Neuronal stem cell (in vitro differentiated cells): ENCODE data around the gene TAX1BP1.

Experiments
- DNase-seq: peaks from one replicate; pipeline ENCODE4 v3.0.0-alpha.2; 2013; ENCODE audit warnings: low spot score
- H2AFZ ChIP-seq: one replicate; pipeline ENCODE4 v1.6.1; 2013; ENCODE audit warnings: mild to moderate bottlenecking, low read length, inconsistent platforms
- H2AK5ac ChIP-seq: 2 replicates; pipeline ENCODE4 v1.6.1; 2013; ENCODE audit warnings: low read depth, mild to moderate bottlenecking, inconsistent platforms, low read length, moderate library complexity, mixed read lengths
- H2BK120ac ChIP-seq: 2 replicates; pipeline ENCODE4 v1.6.1; 2013; ENCODE audit warnings: low read depth, mild to moderate bottlenecking, inconsistent platforms, low read length, moderate library complexity, mixed read lengths
- H2BK12ac ChIP-seq: one replicate; pipeline ENCODE4 v1.6.1; 2013; ENCODE audit warnings: low read length, inconsistent platforms
- H2BK15ac ChIP-seq: 2 replicates; pipeline ENCODE4 v1.6.1; 2013; ENCODE audit warnings: mild to moderate bottlenecking, low read length, inconsistent platforms, mixed read lengths
- H2BK5ac ChIP-seq: one replicate; pipeline ENCODE4 v1.6.1; 2013; ENCODE audit warnings: inconsistent platforms, mild to moderate bottlenecking, low read length, moderate library complexity
- H3K14ac ChIP-seq: one replicate; pipeline ENCODE4 v1.6.1; 2013; ENCODE audit warnings: low read length, inconsistent platforms
- H3K18ac ChIP-seq: 2 replicates; pipeline ENCODE4 v1.6.1; 2013; ENCODE audit warnings: low read length, inconsistent platforms
- H3K23ac ChIP-seq: 2 replicates; pipeline ENCODE4 v1.6.1; 2013; ENCODE audit warnings: low read depth, mild to moderate bottlenecking, mixed read lengths, low read length, inconsistent platforms; ENCODE audit not compliant: poor library complexity
- H3K27ac ChIP-seq: replicated peaks from 3 replicates; pipeline ENCODE4 v1.5.1; 2013; ENCODE audit warnings: low read length, inconsistent platforms
- H3K27me3 ChIP-seq, 3 experiments: 2 replicates each; pipeline ENCODE4 v1.6.1; 2013; ENCODE audit warnings: low read length in 3 of 3, mild to moderate bottlenecking in 2 of 3, inconsistent platforms in 1 of 3, low read depth in 1 of 3, mixed read lengths in 1 of 3, moderate library complexity in 1 of 3; ENCODE audit not compliant: control insufficient read depth in 3 of 3, insufficient read depth in 3 of 3
- H3K36me3 ChIP-seq, 2 donors: replicated peaks in 1 of 2; 2 replicates each; pipeline ENCODE4 v1.6.1; 2013; ENCODE audit warnings: low read length in 2 of 2; ENCODE audit not compliant: control insufficient read depth in 2 of 2, insufficient read depth in 2 of 2
- H3K4ac ChIP-seq: 2 replicates; pipeline ENCODE4 v1.6.1; 2013; ENCODE audit warnings: inconsistent platforms, mild to moderate bottlenecking, low read length, moderate library complexity
- H3K4me1 ChIP-seq, 2 donors: 1 replicate in 1 of 2; 2 replicates in 1 of 2; pipeline ENCODE4 v1.6.1; 2013; ENCODE audit warnings: low read length in 2 of 2, low read depth in 1 of 2; ENCODE audit not compliant: control insufficient read depth in 2 of 2, insufficient read depth in 1 of 2
- H3K4me2 ChIP-seq: one replicate; pipeline ENCODE4 v1.6.1; 2013; ENCODE audit warnings: mild to moderate bottlenecking, low read length, inconsistent platforms; ENCODE audit not compliant: insufficient read depth, poor library complexity, severe bottlenecking
- H3K4me3 ChIP-seq, 2 donors: 2 replicates each; pipeline ENCODE4 v1.5.1; 2013; ENCODE audit warnings: low read length in 2 of 2, mild to moderate bottlenecking in 2 of 2, inconsistent platforms in 1 of 2, moderate library complexity in 1 of 2
- H3K79me1 ChIP-seq: one replicate; pipeline ENCODE4 v1.6.1; 2013; ENCODE audit warnings: low read depth, mild to moderate bottlenecking, inconsistent platforms, low read length, moderate library complexity
- H3K9ac ChIP-seq: one replicate; pipeline ENCODE4 v1.6.1; 2013; ENCODE audit warnings: mild to moderate bottlenecking, low read depth, low read length, inconsistent platforms; ENCODE audit not compliant: poor library complexity
- H3K9me3 ChIP-seq, 2 donors: replicated peaks in 1 of 2; 2 replicates each; pipeline versions ENCODE3 to v1.6.1; 2013; ENCODE audit warnings: low read length in 2 of 2, mild to moderate bottlenecking in 2 of 2, inconsistent platforms in 1 of 2, low read depth in 1 of 2, mixed read lengths in 1 of 2, moderate library complexity in 1 of 2; ENCODE audit not compliant: control insufficient read depth in 2 of 2, insufficient read depth in 1 of 2
- H4K8ac ChIP-seq: one replicate; pipeline ENCODE4 v1.6.1; 2013; ENCODE audit warnings: low read depth, mild to moderate bottlenecking, inconsistent platforms, low read length, moderate library complexity
- H4K91ac ChIP-seq: one replicate; pipeline ENCODE4 v1.6.1; 2013; ENCODE audit warnings: low read length, low read depth, mild to moderate bottlenecking, inconsistent platforms; ENCODE audit not compliant: poor library complexity
- WGBS, 2 donors: extraction: QIAGEN DNeasy Blood & Tissue Kit; methylation state at CpG; one replicate each; pipeline ENCODE4 v1.1.7; 2013; ENCODE audit warnings: missing lambda C conversion rate in 2 of 2, mixed read lengths in 1 of 2; ENCODE audit not compliant: insufficient read length in 2 of 2, insufficient replicate concordance in 1 of 2; ENCODE audit errors: extremely low coverage in 2 of 2; 5-methylcytosine and 5-hydroxymethylcytosine counted together

The TAX1BP1 gene

DNA sequence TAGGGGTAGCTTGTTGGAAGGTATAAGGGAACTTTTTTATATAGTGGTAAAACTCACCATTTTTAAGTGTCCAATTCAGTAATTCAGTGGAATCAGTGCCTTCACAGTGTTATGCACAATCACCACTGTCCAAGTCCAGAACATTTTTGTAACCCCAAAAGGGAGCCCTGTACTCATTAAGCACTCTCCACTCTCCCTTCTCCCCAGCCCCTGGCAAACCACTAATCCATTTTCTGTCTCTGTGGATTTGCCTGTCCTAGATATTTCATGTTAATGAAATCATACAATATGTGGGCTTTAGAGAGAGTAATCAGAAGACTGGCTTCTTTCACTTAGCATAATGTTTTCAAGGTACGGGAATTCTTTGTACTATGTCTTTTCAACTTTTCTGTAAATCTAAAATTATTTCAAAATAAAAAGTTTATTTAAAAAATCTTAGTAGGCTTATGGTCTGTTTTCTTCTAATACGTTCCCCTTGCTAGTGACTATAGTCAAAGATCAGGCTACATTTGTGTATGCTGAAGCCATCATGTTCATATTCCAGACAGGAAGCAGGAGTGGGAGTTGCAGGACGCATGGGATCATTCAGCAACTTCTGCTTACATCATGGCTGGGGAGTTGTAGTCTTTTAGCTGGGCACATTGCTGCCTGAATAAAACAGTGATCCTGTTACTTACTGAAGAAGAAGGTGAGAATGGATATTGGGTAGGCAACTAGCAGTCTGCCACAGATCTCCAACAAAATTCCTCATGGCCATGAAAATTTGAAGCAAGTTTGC is 35.4 kb upstream of the TAX1BP1 start:
- Histone ChIP-seq H3K4ac (no peak overlapping the region), H3K23ac (no peak overlapping the region), H2AK5ac (no peak overlapping the region), H2BK12ac (no peak overlapping the region), H3K79me1 (no peaks in the 10 kb centered on the region), H3K36me3 (no peaks in the 10 kb centered on the region), H3K4me1 (no peaks in the 10 kb centered on the region), H2BK15ac (no peak overlapping the region), H3K18ac (no peak overlapping the region), H3K9ac (no peak overlapping the region), H3K27ac (no peak overlapping the region), H3K4me3 (no peak overlapping the region), H4K8ac (no peak overlapping the region), H3K14ac (no peak overlapping the region), H2AFZ (no peak overlapping the region), H3K27me3 (peaks cover 0 to 4% (median 0%) of the 10 kb centered on the region in 3 experiments), H2BK120ac (no peak overlapping the region), H4K91ac (no peak overlapping the region), H3K4me2 (no peak overlapping the region), H2BK5ac (no peak overlapping the region), H3K9me3 (no peaks in the 10 kb centered on the region)
- no CpG with 5 or more reads among the region's 3 CpGs for WGBS, 2 donors
- DNase-seq, result no peak

DNA sequence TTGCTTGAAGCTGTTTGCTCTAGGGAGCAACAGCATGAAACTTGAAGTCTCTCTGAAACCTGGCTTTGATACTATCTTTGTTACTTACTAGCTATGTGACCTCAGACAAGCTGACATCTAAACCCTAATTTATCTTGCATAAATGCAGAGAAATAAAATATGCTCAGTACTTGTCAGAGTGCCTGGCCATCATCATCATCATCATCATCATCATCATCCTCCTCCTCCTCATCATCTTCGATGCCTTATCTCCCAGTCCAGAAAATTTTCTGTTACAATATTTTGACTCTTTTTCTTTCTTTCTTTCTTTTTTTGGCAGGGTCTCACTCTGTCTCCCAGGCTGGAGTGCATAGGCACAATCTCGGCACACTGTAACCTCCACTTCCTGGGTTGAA is 34.8 kb upstream of the TAX1BP1 start:
- Histone ChIP-seq H3K14ac (no peak overlapping the region), H3K27me3 (peaks cover 0 to 4% (median 0%) of the 10 kb centered on the region in 3 experiments), H3K27ac (no peak overlapping the region), H3K4me3 (no peak overlapping the region), H4K8ac (no peak overlapping the region), H2BK15ac (no peak overlapping the region), H3K4me1 (no peaks in the 10 kb centered on the region), H4K91ac (no peak overlapping the region), H3K4me2 (no peak overlapping the region), H2BK5ac (no peak overlapping the region), H3K23ac (no peak overlapping the region), H2BK120ac (no peak overlapping the region), H3K36me3 (no peaks in the 10 kb centered on the region), H2BK12ac (no peak overlapping the region), H3K79me1 (no peaks in the 10 kb centered on the region), H3K18ac (no peak overlapping the region), H2AK5ac (no peak overlapping the region), H2AFZ (no peak overlapping the region), H3K9ac (no peak overlapping the region), H3K4ac (no peak overlapping the region), H3K9me3 (no peaks in the 10 kb centered on the region)
- DNase-seq, result no peak
- WGBS, 2 donors, result no CpG with 5 or more reads among the region's 2 CpGs

DNA sequence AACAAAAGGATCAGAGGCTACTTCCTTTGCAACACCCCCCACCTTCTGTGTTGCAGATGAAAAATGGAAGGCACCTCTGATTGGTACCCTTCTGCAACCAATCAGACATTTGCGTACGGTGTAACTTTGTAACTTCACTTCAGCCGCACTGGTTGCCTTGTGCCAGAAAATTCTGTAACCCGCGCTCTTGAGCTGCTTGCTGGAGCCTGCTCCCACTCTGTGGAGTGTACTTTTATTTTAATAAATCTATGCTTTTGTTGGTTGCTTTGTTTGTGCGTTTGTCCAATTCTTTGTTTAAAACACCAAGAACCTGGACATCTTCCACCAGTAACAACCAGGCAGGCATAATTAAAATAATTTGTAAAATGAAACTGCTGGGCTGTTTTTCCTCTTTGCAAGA is 31.5 kb upstream of the TAX1BP1 start:
- no peak overlapping the region for H2AFZ ChIP-seq
- no peaks in the 10 kb centered on the region for H3K36me3 ChIP-seq
- H3K4me1 ChIP-seq, result no peaks in the 10 kb centered on the region
- H3K79me1 ChIP-seq, result no peaks in the 10 kb centered on the region
- no peak overlapping the region for H2BK120ac ChIP-seq
- no peak overlapping the region for H3K4me3 ChIP-seq
- no peak overlapping the region for H2AK5ac ChIP-seq
- no peak overlapping the region for H3K14ac ChIP-seq
- no peak overlapping the region for H2BK5ac ChIP-seq
- no peak overlapping the region for H3K4ac ChIP-seq
- no peak overlapping the region for H3K9ac ChIP-seq
- no peaks in the 10 kb centered on the region for H3K9me3 ChIP-seq
- no peak overlapping the region for H2BK12ac ChIP-seq
- H4K91ac ChIP-seq, result no peak overlapping the region
- no peak for DNase-seq
- H3K18ac ChIP-seq, result no peak overlapping the region
- no peak overlapping the region for H3K23ac ChIP-seq
- no peak overlapping the region for H3K27ac ChIP-seq
- no CpG with 5 or more reads among the region's 6 CpGs for WGBS, 2 donors
- no peak overlapping the region for H4K8ac ChIP-seq
- no peak overlapping the region for H2BK15ac ChIP-seq
- H3K27me3 ChIP-seq, result peaks cover 0 to 4% (median 0%) of the 10 kb centered on the region in 3 experiments
- no peak overlapping the region for H3K4me2 ChIP-seq

DNA sequence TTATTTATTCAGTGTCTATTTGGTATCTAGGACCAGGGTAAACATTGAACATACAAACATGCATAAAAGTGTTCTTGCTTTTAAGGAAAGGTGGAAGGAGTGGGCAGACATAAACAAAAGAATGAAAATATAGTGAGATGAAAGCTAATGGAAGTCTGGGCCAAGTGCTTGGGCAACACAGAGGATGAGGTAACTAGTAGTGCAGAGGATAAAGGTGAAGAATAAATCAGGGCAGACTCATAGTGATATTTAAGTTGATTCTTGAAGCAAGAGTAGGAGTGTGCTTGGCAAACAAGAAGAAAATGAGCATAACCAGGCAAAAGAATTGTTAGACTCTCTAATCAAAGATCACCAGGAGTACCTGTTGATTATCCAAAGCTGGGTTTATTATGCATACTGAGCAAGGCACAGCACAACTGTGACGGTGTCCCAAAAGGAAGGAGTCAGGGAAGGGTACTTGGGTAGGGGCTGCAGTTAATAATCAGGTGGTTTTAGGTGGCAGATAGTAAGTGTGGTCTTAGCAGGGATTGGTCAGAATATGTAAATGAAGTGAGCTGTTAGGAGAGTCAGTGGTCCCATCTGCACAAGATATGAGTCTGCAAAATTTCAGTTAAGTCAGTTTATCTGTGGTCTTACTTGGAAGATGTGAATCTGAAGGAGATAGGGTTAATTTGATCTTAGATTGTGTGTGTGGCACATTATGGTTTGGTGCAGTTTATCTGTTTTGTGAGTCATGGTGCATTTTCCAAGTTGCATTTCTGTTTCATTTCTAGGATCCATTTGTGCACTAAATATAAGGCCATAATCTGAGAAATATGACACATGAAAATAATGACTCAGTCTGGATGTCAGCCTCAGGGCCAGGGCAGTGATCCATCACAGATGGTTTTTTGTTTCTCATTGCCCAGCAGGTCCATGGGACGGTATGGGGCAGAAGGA is 30.6 kb upstream of the TAX1BP1 start:
- H3K27me3 ChIP-seq, result peaks cover 0 to 4% (median 0%) of the 10 kb centered on the region in 3 experiments
- H4K8ac ChIP-seq, result no peak overlapping the region
- DNase-seq, result no peak
- no peak overlapping the region for H2AFZ ChIP-seq
- no peak overlapping the region for H3K14ac ChIP-seq
- H3K79me1 ChIP-seq, result no peaks in the 10 kb centered on the region
- no peak overlapping the region for H4K91ac ChIP-seq
- H3K23ac ChIP-seq, result no peak overlapping the region
- H3K4me2 ChIP-seq, result no peak overlapping the region
- no peak overlapping the region for H3K18ac ChIP-seq
- H2BK15ac ChIP-seq, result no peak overlapping the region
- WGBS, 2 donors, result no CpG with 5 or more reads among the region's 2 CpGs
- H2BK12ac ChIP-seq, result no peak overlapping the region
- no peak overlapping the region for H2BK5ac ChIP-seq
- H3K9ac ChIP-seq, result no peak overlapping the region
- no peak overlapping the region for H3K27ac ChIP-seq
- H3K9me3 ChIP-seq, result no peaks in the 10 kb centered on the region
- H3K4ac ChIP-seq, result no peak overlapping the region
- no peak overlapping the region for H3K4me3 ChIP-seq
- H2BK120ac ChIP-seq, result no peak overlapping the region
- H3K4me1 ChIP-seq, result no peaks in the 10 kb centered on the region
- H2AK5ac ChIP-seq, result no peak overlapping the region
- H3K36me3 ChIP-seq, result no peaks in the 10 kb centered on the region
